WI38 (cell line): ENCODE results near the gene ZNF90.
"Not testable (repeated sequence)": the region's sequence is repeated elsewhere in the genome, so short reads cannot be mapped to it uniquely, and the experiment has no call there.

Experiments
- H3K4me3 ChIP-seq: 2 replicates; pipeline ENCODE4 v1.5.1; 2011; ENCODE audit warnings: low read depth, mild to moderate bottlenecking, control low read depth, low read length
- CTCF ChIP-seq: IDR thresholded peaks from 2 replicates; pipeline ENCODE4 v1.5.1; 2012; ENCODE audit warnings: low read depth, mild to moderate bottlenecking, control low read depth, low read length

ZNF90 gene

GRCh38 chr19:20124879-20125278 lies 47.1 kb downstream of the ZNF90 start:
- H3K4me3 ChIP-seq: no peak overlapping the region

GRCh38 chr19:20132933-20133332 lies 55.1 kb downstream of the ZNF90 start:
- not testable (repeated sequence) for H3K4me3 ChIP-seq

More at GRCh38 chr19:20124879-20125278, 47.1 kb downstream of the ZNF90 start:
- no peak for TF ChIP-seq CTCF

GRCh38 chr19:20137714-20138113 lies 59.9 kb downstream of the ZNF90 start:
- H3K4me3 ChIP-seq: not testable (repeated sequence)

GRCh38 chr19:20151617-20152145 lies 73.9 kb downstream of the ZNF90 start:
- H3K4me3 ChIP-seq: no peak overlapping the region
- TF ChIP-seq CTCF: no peak

- not testable (repeated sequence) for H3K4me3 ChIP-seq
These were observed 74.7 kb downstream of the ZNF90 start for GRCh38 chr19:20152506-20152905.

GRCh38 chr19:20153281-20153680 lies 75.5 kb downstream of the ZNF90 start:
- H3K4me3 ChIP-seq: no peak overlapping the region
- TF ChIP-seq CTCF: no peak

- no peak overlapping the region for H3K4me3 ChIP-seq
These were observed 76.8 kb downstream of the ZNF90 start for GRCh38 chr19:20154636-20155035.

GRCh38 chr19:20162821-20163220 lies 85.0 kb downstream of the ZNF90 start:
- H3K4me3 ChIP-seq: no peak overlapping the region
- no peak for TF ChIP-seq CTCF

More at GRCh38 chr19:20154636-20155035, 76.8 kb downstream of the ZNF90 start:
- TF ChIP-seq CTCF: no peak

- H3K4me3 ChIP-seq: no peak overlapping the region
- no peak for TF ChIP-seq CTCF
These were observed 86.7 kb downstream of the ZNF90 start for GRCh38 chr19:20164456-20164855.
